HG03025 (cell line): Measurements from ENCODE around the gene PATJ.

Experiments used
- ATAC-seq: cut with Tn5 transposase; IDR thresholded peaks from one replicate; pipeline ENCODE4 v1.9.1; 2021; ENCODE audit warnings: mild to moderate bottlenecking, moderate library complexity; ENCODE audit not compliant: unreplicated experiment, low FRiP score

The PATJ gene

GRCh38 chr1:62038594-62039284 is 296.5 kb downstream of the PATJ start:
- no peak for ATAC-seq

- no peak for ATAC-seq
These were observed 298.2 kb downstream of the PATJ start for GRCh38 chr1:62040450-62040849.

GRCh38 chr1:62040973-62041372 is 298.7 kb downstream of the PATJ start:
- ATAC-seq, result no peak

- no peak for ATAC-seq
These were observed 300.9 kb downstream of the PATJ start for GRCh38 chr1:62043154-62043553.

GRCh38 chr1:62045574-62045973 is 303.3 kb downstream of the PATJ start:
- no peak for ATAC-seq

GRCh38 chr1:62046927-62047326 is 304.6 kb downstream of the PATJ start:
- no peak for ATAC-seq

GRCh38 chr1:62050165-62050564 is 307.9 kb downstream of the PATJ start:
- no peak for ATAC-seq

GRCh38 chr1:62052946-62053345 is 310.7 kb downstream of the PATJ start:
- ATAC-seq, result no peak

- no peak for ATAC-seq
These were observed 311.9 kb downstream of the PATJ start for GRCh38 chr1:62054188-62054587.

- ATAC-seq, result no peak
These were observed 314.9 kb downstream of the PATJ start for GRCh38 chr1:62057230-62057629.

- ATAC-seq, result no peak
These were observed 315.5 kb downstream of the PATJ start for GRCh38 chr1:62057641-62058290.

GRCh38 chr1:62058956-62059355 is 316.7 kb downstream of the PATJ start:
- no peak for ATAC-seq

- ATAC-seq, result no peak
These were observed 319.8 kb downstream of the PATJ start for GRCh38 chr1:62062087-62062486.

- ATAC-seq, result no peak
These were observed 322.6 kb downstream of the PATJ start for GRCh38 chr1:62064829-62065407.

GRCh38 chr1:62066713-62067112 is 324.4 kb downstream of the PATJ start:
- no peak for ATAC-seq

- ATAC-seq, result no peak
These were observed 326.1 kb downstream of the PATJ start for GRCh38 chr1:62068416-62068843.

GRCh38 chr1:62068978-62069377 is 326.7 kb downstream of the PATJ start:
- no peak for ATAC-seq

- no peak for ATAC-seq
These were observed 328.2 kb downstream of the PATJ start for GRCh38 chr1:62070384-62071011.

- no peak for ATAC-seq
These were observed 329.4 kb downstream of the PATJ start for GRCh38 chr1:62071695-62072094.

GRCh38 chr1:62076286-62076685 is 334.0 kb downstream of the PATJ start:
- ATAC-seq, result no peak

GRCh38 chr1:62077821-62078220 is 335.5 kb downstream of the PATJ start:
- ATAC-seq, result no peak
